Smooth muscle cell of the umbilical artery (primary cell): ENCODE data around the gene SMIM26. TPM values are rescaled to one million over a fixed set of nuclear protein-coding genes. Genes with fewer than 3 reads are reported as not detected.

ENCODE experiments used
- total RNA-seq: library from RNA; depleted of rRNA; stranded (reverse); fragments of >200 nt; gene quantifications from 2 replicates; pipeline ENCODE4 v1.2.3, GENCODE V29; 2014

The SMIM26 gene
- total RNA-seq = 41.4 and 98.9 TPM in 2 replicates

GRCh38 chr20:18566892-18567738 lies at the start of gene SMIM26:
TSS of gene SMIM26 (plus strand) at chr20:18567432. CDS start at chr20:18567479, 47 bp downstream.

GRCh38 chr20:18587665-18588573 lies 20.7 kb downstream of the SMIM26 start, which contains the start of gene DTD1:
TSS of gene DTD1 (plus strand) at chr20:18588054. CDS start at chr20:18588073, 19 bp downstream.

Other genes with a start within 250 kb of the SMIM26 start
- 1.2 and 1.5 TPM in 2 replicates for gene DZANK1, start 100.4 kb upstream of the SMIM26 start, total RNA-seq
- 12.5 and 13.3 TPM in 2 replicates for gene POLR3F, start 100.0 kb upstream of the SMIM26 start, total RNA-seq
- 17.2 and 17.4 TPM in 2 replicates for gene RBBP9, start 70.2 kb upstream of the SMIM26 start, total RNA-seq
- gene SEC23B, start 59.5 kb upstream of the SMIM26 start, total RNA-seq = 62.7 and 95.8 TPM in 2 replicates
- gene DTD1, start 20.6 kb downstream of the SMIM26 start, total RNA-seq = 56.7 and 78.3 TPM in 2 replicates
- gene SCP2D1, start 246.4 kb downstream of the SMIM26 start, total RNA-seq = not detected in 2 replicates